Upper lobe of right lung (tissue), 1 donor: ENCODE data around the gene PTPRN2. TPM values are rescaled to one million over a fixed set of nuclear protein-coding genes. Genes with fewer than 3 reads are reported as not detected.
"Not testable (repeated sequence)": the region's sequence is repeated elsewhere in the genome, so short reads cannot be mapped to it uniquely, and the experiment has no call there.

Experiments
- ATAC-seq: fragments of 200-7000 bp; cut with Tn5 transposase; one replicate; pipeline ENCODE4 v1.9.1; 2020; ENCODE audit warnings: mild to moderate bottlenecking, moderate library complexity
- DNase-seq: peaks from one replicate; pipeline ENCODE4 v3.0.0-alpha.2; 2020
- H3K27ac ChIP-seq: fragments of 200-600 bp; one replicate; pipeline ENCODE4 v1.8.0; 2022
- H3K27me3 ChIP-seq: fragments of 200-600 bp; one replicate; pipeline ENCODE4 v1.8.0; 2022; ENCODE audit warnings: mild to moderate bottlenecking
- H3K36me3 ChIP-seq: fragments of 200-600 bp; one replicate; pipeline ENCODE4 v1.8.0; 2022
- H3K4me1 ChIP-seq: fragments of 200-600 bp; one replicate; pipeline ENCODE4 v1.8.0; 2022
- H3K4me3 ChIP-seq: fragments of 200-600 bp; one replicate; pipeline ENCODE4 v1.8.0; 2022; ENCODE audit warnings: mild to moderate bottlenecking
- H3K9me3 ChIP-seq: fragments of 200-600 bp; one replicate; pipeline ENCODE4 v1.8.0; 2022
- CTCF ChIP-seq: fragments of 200-600 bp; IDR thresholded peaks from one replicate; pipeline ENCODE4 v1.8.0; 2022; ENCODE audit warnings: antibody characterized with exemption
- intact Hi-C: fragments of 100-400 bp; cut with DNase I; formaldehyde crosslinking; loops from one replicate; pipeline ENCODE4 v1.11.0; 2022
- total RNA-seq: library from RNA; stranded (reverse); fragmentation: NEBNext Ultra II Directional; extraction: Animal tissue kit (Norgen Biotek cat#: 25700); gene quantifications from one replicate; pipeline ENCODE4 v1.2.1, GENCODE V29; 2021
- donor health status: DM: no; HTN: yes; CAD: no; lungs with severe emphysema.

Gene PTPRN2
- total RNA-seq, 1 donor from 2014 or later = 4.9 TPM

GRCh38 chr7:158295966-158296797, 291.4 kb downstream of the PTPRN2 start:
- Histone ChIP-seq H3K27ac (no peak overlapping the region), H3K36me3 (no peaks in the 10 kb centered on the region), H3K9me3 (no peaks in the 10 kb centered on the region), H3K27me3 (no peaks in the 10 kb centered on the region), H3K4me3 (no peak overlapping the region), H3K4me1 (no peaks in the 10 kb centered on the region)
- DNase-seq = no peak
- intact Hi-C loops = no loop called here
- no peak for ATAC-seq
- no peak for TF ChIP-seq CTCF

- H3K36me3 ChIP-seq, H3K4me1 ChIP-seq, H3K4me3 ChIP-seq, ATAC-seq, DNase-seq, H3K27ac ChIP-seq, H3K27me3 ChIP-seq, H3K9me3 ChIP-seq, intact Hi-C loops: not testable (repeated sequence)
Measured at GRCh38 chr7:158294468-158295215, 293.0 kb downstream of the PTPRN2 start.

GRCh38 chr7:158292948-158293347, 294.7 kb downstream of the PTPRN2 start:
- no peak overlapping the region for H3K27ac ChIP-seq
- intact Hi-C loops = no loop called here
- H3K4me1 ChIP-seq = no peaks in the 10 kb centered on the region
- no peaks in the 10 kb centered on the region for H3K27me3 ChIP-seq
- H3K36me3 ChIP-seq = no peaks in the 10 kb centered on the region
- DNase-seq = no peak
- peaks cover 8% of the 10 kb centered on the region for H3K9me3 ChIP-seq
- TF ChIP-seq CTCF = no peak
- no peak overlapping the region for H3K4me3 ChIP-seq
- ATAC-seq = no peak

- Histone ChIP-seq H3K36me3 (no peaks in the 10 kb centered on the region), H3K4me3 (no peak overlapping the region), H3K27ac (no peak overlapping the region), H3K9me3 (peaks cover 12% of the 10 kb centered on the region), H3K4me1 (no peaks in the 10 kb centered on the region), H3K27me3 (no peaks in the 10 kb centered on the region)
- intact Hi-C loops = no loop called here
- DNase-seq (no peak), ATAC-seq (no peak)
- no peak for TF ChIP-seq CTCF
Measured at GRCh38 chr7:158291998-158292397, 295.6 kb downstream of the PTPRN2 start.

- peak; percentile 22 for ATAC-seq
- Histone ChIP-seq H3K27ac (no peak overlapping the region), H3K4me1 (no peaks in the 10 kb centered on the region), H3K27me3 (no peaks in the 10 kb centered on the region), H3K36me3 (no peaks in the 10 kb centered on the region), H3K4me3 (no peak overlapping the region), H3K9me3 (peaks cover 24% of the 10 kb centered on the region)
- no peak for TF ChIP-seq CTCF
- DNase-seq = no peak
- intact Hi-C loops = no loop called here
Measured at GRCh38 chr7:158289761-158290523, 297.7 kb downstream of the PTPRN2 start.
